HepG2 (cell line): ENCODE results near the gene FCHO1. TPM values are rescaled to one million over a fixed set of nuclear protein-coding genes. Genes with fewer than 3 reads are reported as not detected.

ENCODE experiments used
- ADNP ChIP-seq: sonication (generic); formaldehyde crosslinking; IDR thresholded peaks from 2 replicates; pipeline ENCODE4 v1.4.0; 2020; ENCODE audit warnings: missing genetic modification reagents
- FOXP1 ChIP-seq, 2 experiments: fragments of 450-650 bp in 1 of 2; IDR thresholded peaks; 2 replicates each; pipeline ENCODE4 v1.6.1; 2017 to 2018; ENCODE audit warnings: antibody characterized with exemption in 1 of 2
- HES4 ChIP-seq: sonication (generic); formaldehyde crosslinking; IDR thresholded peaks from 2 replicates; pipeline ENCODE4 v1.9.0; 2021; ENCODE audit warnings: mild to moderate bottlenecking, missing genetic modification reagents, borderline replicate concordance
- HNF4G ChIP-seq, 2 experiments: sonication (generic) in 1 of 2; formaldehyde crosslinking in 1 of 2; IDR thresholded peaks; 2 replicates each; pipeline versions ENCODE4 v1.4.0 to v1.6.1; 2011 to 2020; ENCODE audit warnings: borderline replicate concordance in 2 of 2, low read depth in 2 of 2, mild to moderate bottlenecking in 2 of 2, low read length in 1 of 2, missing genetic modification reagents in 1 of 2, moderate library complexity in 1 of 2
- KDM5B ChIP-seq: sonication (generic); formaldehyde crosslinking; IDR thresholded peaks from 2 replicates; pipeline ENCODE4 v1.4.0; 2020; ENCODE audit warnings: missing genetic modification reagents, mild to moderate bottlenecking, borderline replicate concordance
- MAX ChIP-seq: IDR thresholded peaks from 2 replicates; pipeline ENCODE4 v1.6.1; 2012; ENCODE audit warnings: inconsistent platforms
- PAF1 ChIP-seq: IDR thresholded peaks from 2 replicates; pipeline ENCODE4 v1.6.1; 2016; ENCODE audit warnings: missing genetic modification reagents, missing compliant biosample characterization
- REXO4 ChIP-seq: sonication (generic); formaldehyde crosslinking; IDR thresholded peaks from 2 replicates; pipeline ENCODE4 v1.8.0; 2022; ENCODE audit warnings: missing genetic modification reagents, mild to moderate bottlenecking, borderline replicate concordance
- SMAD3 ChIP-seq: sonication (generic); formaldehyde crosslinking; IDR thresholded peaks from 2 replicates; pipeline ENCODE4 v1.4.0; 2020; ENCODE audit warnings: missing genetic modification reagents
- SP1 ChIP-seq, 2 experiments: fragments of 450-650 bp in 1 of 2; sonication (generic) in 1 of 2; formaldehyde crosslinking in 1 of 2; IDR thresholded peaks; 2 replicates each; pipeline versions ENCODE4 v1.4.0 to v1.6.1; 2016 to 2020; ENCODE audit warnings: missing genetic modification reagents in 1 of 2
- SSRP1 ChIP-seq: IDR thresholded peaks from 2 replicates; pipeline ENCODE4 v1.6.1; 2016; ENCODE audit warnings: control low read depth
- YEATS2 ChIP-seq: sonication (generic); formaldehyde crosslinking; IDR thresholded peaks from 2 replicates; pipeline ENCODE4 v1.4.0; 2020; ENCODE audit warnings: missing genetic modification reagents, borderline replicate concordance
- ZBTB38 ChIP-seq: sonication (generic); formaldehyde crosslinking; IDR thresholded peaks from 2 replicates; pipeline ENCODE4 v1.5.1; 2020; ENCODE audit warnings: mild to moderate bottlenecking, missing genetic modification reagents
- ZEB1 ChIP-seq: IDR thresholded peaks from 2 replicates; pipeline ENCODE4 v1.6.1; 2012; ENCODE audit warnings: mild to moderate bottlenecking, low read depth, inconsistent platforms; ENCODE audit not compliant: insufficient replicate concordance
- ZFP36L1 ChIP-seq: sonication (generic); formaldehyde crosslinking; IDR thresholded peaks from 2 replicates; pipeline ENCODE4 v1.8.0; 2022; ENCODE audit warnings: mild to moderate bottlenecking, missing genetic modification reagents, moderate library complexity
- ZFP82 ChIP-seq: sonication (generic); formaldehyde crosslinking; IDR thresholded peaks from 2 replicates; pipeline ENCODE4 v1.5.1; 2020; ENCODE audit warnings: mild to moderate bottlenecking, missing genetic modification reagents, borderline replicate concordance
- ZNF101 ChIP-seq: sonication (generic); formaldehyde crosslinking; IDR thresholded peaks from 2 replicates; pipeline ENCODE4 v1.4.0; 2020; ENCODE audit warnings: mild to moderate bottlenecking, low read depth, missing genetic modification reagents, borderline replicate concordance
- ZNF160 ChIP-seq: sonication (generic); formaldehyde crosslinking; IDR thresholded peaks from 2 replicates; pipeline ENCODE4 v1.8.0; 2022; ENCODE audit warnings: mild to moderate bottlenecking, inconsistent platforms, missing genetic modification reagents
- ZNF460 ChIP-seq: sonication (generic); formaldehyde crosslinking; IDR thresholded peaks from 2 replicates; pipeline ENCODE4 v1.5.1; 2020; ENCODE audit warnings: missing genetic modification reagents, mild to moderate bottlenecking, borderline replicate concordance
- ZNF510 ChIP-seq: sonication (generic); formaldehyde crosslinking; IDR thresholded peaks from 2 replicates; pipeline ENCODE4 v1.4.0; 2020; ENCODE audit warnings: low read depth, mild to moderate bottlenecking, missing genetic modification reagents
- ZNF563 ChIP-seq: sonication (generic); formaldehyde crosslinking; IDR thresholded peaks from 2 replicates; pipeline ENCODE4 v1.8.0; 2022; ENCODE audit warnings: mild to moderate bottlenecking, moderate library complexity, missing genetic modification reagents
- ZNF724P ChIP-seq: sonication (generic); formaldehyde crosslinking; IDR thresholded peaks from 2 replicates; pipeline ENCODE4 v1.8.0; 2022; ENCODE audit warnings: missing genetic modification reagents, borderline replicate concordance
- ZNF792 ChIP-seq: IDR thresholded peaks from 2 replicates; pipeline ENCODE4 v1.6.1; 2016
- polyA plus RNA-seq, 8 experiments: library from polyadenylated mRNA; depleted of rRNA in 3 of 8; stranded (reverse) in 7 of 8; unstranded in 1 of 8; fragments of >200 nt; fragmentation: Illumina TruSeq in 4 of 8; extraction: Trizol in 4 of 8; gene quantifications; 2 replicates each; pipeline versions ENCODE4 v1.2.1 to v1.2.3, GENCODE V29; 2011 to 2016; ENCODE audit warnings: low read depth in 4 of 8, missing spikeins in 1 of 8, mixed read lengths in 1 of 8; ENCODE audit not compliant: insufficient read depth in 1 of 8
- total RNA-seq, 5 experiments: library from RNA; depleted of rRNA; stranded (reverse); fragments of >200 nt; fragmentation: Illumina TruSeq; extraction: Trizol; gene quantifications; 2 replicates each; pipeline ENCODE4 v1.2.3, GENCODE V29; 2016; ENCODE audit warnings: low read depth in 1 of 5
- TF ChIP-seq, protein P1 (sequence below): sonication (generic); formaldehyde crosslinking; IDR thresholded peaks from 2 replicates; pipeline ENCODE4 v1.9.0; 2021; ENCODE audit warnings: missing genetic modification reagents, borderline replicate concordance
- TF ChIP-seq, protein P2 (sequence below): sonication (generic); formaldehyde crosslinking; IDR thresholded peaks from 2 replicates; pipeline ENCODE4 v1.5.0; 2020; ENCODE audit warnings: missing genetic modification reagents

FCHO1 gene
- total and polyA plus RNA-seq, 2 of the 13 experiments (the other 11 are each of a cell fraction or from before 2014, with no cell fraction given) = 1.3 to 3.1 TPM

- TF ChIP-seq, protein P1, sequence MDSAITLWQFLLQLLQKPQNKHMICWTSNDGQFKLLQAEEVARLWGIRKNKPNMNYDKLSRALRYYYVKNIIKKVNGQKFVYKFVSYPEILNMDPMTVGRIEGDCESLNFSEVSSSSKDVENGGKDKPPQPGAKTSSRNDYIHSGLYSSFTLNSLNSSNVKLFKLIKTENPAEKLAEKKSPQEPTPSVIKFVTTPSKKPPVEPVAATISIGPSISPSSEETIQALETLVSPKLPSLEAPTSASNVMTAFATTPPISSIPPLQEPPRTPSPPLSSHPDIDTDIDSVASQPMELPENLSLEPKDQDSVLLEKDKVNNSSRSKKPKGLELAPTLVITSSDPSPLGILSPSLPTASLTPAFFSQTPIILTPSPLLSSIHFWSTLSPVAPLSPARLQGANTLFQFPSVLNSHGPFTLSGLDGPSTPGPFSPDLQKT = no peak
- no peak for TF ChIP-seq HNF4G (IDR thresholded peaks at IDR 0.05; ENCODE audit: borderline replicate concordance, low read depth, low read length)
- no peak; the same call in 1 of the 2 replicates for TF ChIP-seq HNF4G (CRISPR knock-in tag; IDR thresholded peaks at IDR 0.05; ENCODE audit: borderline replicate concordance, low read depth)
- peak; percentile 31; the same call in 1 of the 2 replicates for TF ChIP-seq MAX
- TF ChIP-seq ZNF101 (CRISPR knock-in tag) = no peak
- TF ChIP-seq SSRP1 (CRISPR knock-in tag) = no peak
- TF ChIP-seq ZNF792 = no peak
- TF ChIP-seq ZBTB38 (CRISPR knock-in tag) = no peak
- TF ChIP-seq YEATS2 = peak; percentile 69; the same call in 1 of the 2 replicates
- TF ChIP-seq ZNF563 (CRISPR knock-in tag) = no peak
- TF ChIP-seq KDM5B (CRISPR knock-in tag) = no peak
- TF ChIP-seq ZNF510 (CRISPR knock-in tag) = no peak
- TF ChIP-seq ZNF724P (CRISPR knock-in tag) = no peak
- no peak for TF ChIP-seq ZFP82 (CRISPR knock-in tag)
- no peak for TF ChIP-seq REXO4 (CRISPR knock-in tag)
- TF ChIP-seq, protein P2, sequence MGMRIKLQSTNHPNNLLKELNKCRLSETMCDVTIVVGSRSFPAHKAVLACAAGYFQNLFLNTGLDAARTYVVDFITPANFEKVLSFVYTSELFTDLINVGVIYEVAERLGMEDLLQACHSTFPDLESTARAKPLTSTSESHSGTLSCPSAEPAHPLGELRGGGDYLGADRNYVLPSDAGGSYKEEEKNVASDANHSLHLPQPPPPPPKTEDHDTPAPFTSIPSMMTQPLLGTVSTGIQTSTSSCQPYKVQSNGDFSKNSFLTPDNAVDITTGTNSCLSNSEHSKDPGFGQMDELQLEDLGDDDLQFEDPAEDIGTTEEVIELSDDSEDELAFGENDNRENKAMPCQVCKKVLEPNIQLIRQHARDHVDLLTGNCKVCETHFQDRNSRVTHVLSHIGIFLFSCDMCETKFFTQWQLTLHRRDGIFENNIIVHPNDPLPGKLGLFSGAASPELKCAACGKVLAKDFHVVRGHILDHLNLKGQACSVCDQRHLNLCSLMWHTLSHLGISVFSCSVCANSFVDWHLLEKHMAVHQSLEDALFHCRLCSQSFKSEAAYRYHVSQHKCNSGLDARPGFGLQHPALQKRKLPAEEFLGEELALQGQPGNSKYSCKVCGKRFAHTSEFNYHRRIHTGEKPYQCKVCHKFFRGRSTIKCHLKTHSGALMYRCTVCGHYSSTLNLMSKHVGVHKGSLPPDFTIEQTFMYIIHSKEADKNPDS = no peak
- TF ChIP-seq ZNF460 = no peak
- TF ChIP-seq ZFP36L1 (CRISPR knock-in tag) = no peak
- TF ChIP-seq ADNP = no peak
- TF ChIP-seq ZEB1 = no peak
- no peak for TF ChIP-seq FOXP1 (IDR thresholded peaks at IDR 0.05)
- TF ChIP-seq FOXP1 (CRISPR knock-in tag; IDR thresholded peaks at IDR 0.05) = no peak
- TF ChIP-seq ZNF160 (CRISPR knock-in tag) = no peak
- no peak for TF ChIP-seq SP1 (IDR thresholded peaks at IDR 0.05)
- TF ChIP-seq SP1 (CRISPR knock-in tag; IDR thresholded peaks at IDR 0.05) = peak; percentile 86
- no peak for TF ChIP-seq HES4 (CRISPR knock-in tag)
- no peak for TF ChIP-seq SMAD3 (CRISPR knock-in tag)
- no peak for TF ChIP-seq PAF1 (CRISPR knock-in tag)
These were observed 32.1 kb upstream of the FCHO1 start, which contains the start of gene MAP1S (continued) for GRCh38 chr19:17718947-17719711.
